Amniotic stem cell (primary cell): Measurements from ENCODE around the gene KIRREL3.

Source experiments
- DNase-seq: peaks from one replicate; lab custom pipeline; 2025; lab: John Stamatoyannopoulos, UW

Gene KIRREL3

DNA sequence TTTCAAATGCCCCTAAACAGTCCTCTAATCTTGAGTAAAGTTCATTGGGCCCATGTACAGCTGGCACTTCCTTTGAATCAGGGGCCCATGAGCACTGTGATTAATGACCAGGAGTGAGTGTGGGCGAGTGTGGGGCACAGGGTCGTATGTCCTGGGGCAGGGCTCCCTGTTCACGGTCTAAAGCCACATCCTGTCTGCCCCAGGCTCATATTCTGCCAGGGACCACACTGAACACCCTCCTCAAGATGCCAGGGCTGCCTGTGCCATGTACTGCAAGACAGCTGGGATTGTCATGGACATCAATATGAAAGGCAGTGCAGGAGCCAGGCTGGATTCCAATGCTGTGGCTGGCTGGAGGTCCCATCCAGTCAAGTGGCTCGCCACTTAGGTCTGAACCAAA, 130.5 kb downstream of the KIRREL3 start:
- DNase-seq, result no peak

DNA sequence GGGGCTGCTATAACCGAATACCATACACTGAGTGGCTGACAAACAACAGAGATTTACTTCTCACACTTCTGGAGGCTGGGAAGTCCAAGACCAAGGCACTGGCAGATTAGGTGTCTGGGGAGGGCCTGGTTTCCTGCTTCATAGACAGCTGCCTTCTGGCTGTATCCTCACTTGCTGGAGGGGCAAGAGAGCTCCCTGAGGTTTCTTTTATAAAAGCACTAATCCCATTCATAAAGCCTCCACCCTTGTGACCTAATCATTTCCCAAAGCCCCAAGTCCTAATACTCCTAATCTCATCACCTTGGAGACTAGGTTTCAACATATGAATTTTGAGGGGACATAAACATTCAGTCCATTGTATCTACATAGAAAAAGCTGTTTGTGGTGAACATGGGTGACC, 131.8 kb downstream of the KIRREL3 start:
- DNase-seq, result no peak

GRCh38 chr11:126864934-126865333, 135.6 kb downstream of the KIRREL3 start:
- DNase-seq, result no peak

GRCh38 chr11:126863294-126863997, 137.1 kb downstream of the KIRREL3 start:
- DNase-seq, result no peak

GRCh38 chr11:126862664-126863243, 137.8 kb downstream of the KIRREL3 start:
- DNase-seq, result no peak

GRCh38 chr11:126861796-126862459, 138.6 kb downstream of the KIRREL3 start:
- no peak for DNase-seq

GRCh38 chr11:126857860-126858808, 142.4 kb downstream of the KIRREL3 start:
- DNase-seq, result no peak

GRCh38 chr11:126855536-126855935, 145.0 kb downstream of the KIRREL3 start:
- no peak for DNase-seq

- DNase-seq, result no peak
Measured at GRCh38 chr11:126853732-126854131, 146.8 kb downstream of the KIRREL3 start.

DNA sequence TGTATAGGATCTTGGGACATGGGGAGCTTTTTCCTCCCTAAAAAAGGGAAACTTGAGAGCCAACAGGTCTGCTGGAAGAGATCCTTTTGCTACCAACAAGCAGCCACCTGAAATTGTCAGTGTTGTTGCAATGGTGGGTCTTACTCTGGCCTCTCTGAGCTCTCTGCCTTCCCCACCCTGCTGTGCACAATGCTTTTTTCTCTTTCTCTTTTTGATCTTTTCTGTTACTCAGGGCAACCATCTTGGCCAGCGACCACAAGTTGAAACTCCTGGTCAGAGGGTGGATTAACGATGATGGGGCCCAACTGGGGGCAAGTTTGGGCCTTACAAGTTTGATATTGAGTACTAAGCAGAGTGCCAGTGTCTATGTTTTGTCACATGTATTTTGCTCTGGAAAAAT, 155.8 kb downstream of the KIRREL3 start:
- no peak for DNase-seq

DNA sequence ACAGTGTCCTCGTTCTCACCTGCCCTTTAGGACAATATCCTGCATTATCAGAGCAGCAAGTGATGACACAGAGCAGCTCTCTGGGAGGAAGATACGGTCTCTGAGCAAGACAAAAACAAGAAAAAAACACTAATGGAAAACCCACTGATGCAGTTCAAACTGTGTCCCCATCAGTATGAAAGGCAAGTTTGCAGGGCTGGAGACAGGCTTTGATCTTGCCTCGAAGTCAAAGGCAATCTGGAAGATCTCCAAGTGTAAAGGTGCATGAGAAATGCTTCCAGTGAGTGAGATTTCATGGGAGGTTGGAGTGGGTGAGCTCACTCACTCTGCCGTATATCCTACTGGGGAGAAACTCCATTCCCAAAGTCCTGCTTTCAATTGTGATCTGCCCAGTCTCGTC, 157.5 kb downstream of the KIRREL3 start:
- no peak for DNase-seq

- no peak for DNase-seq
Measured at GRCh38 chr11:126841999-126842398, 158.6 kb downstream of the KIRREL3 start.

- no peak for DNase-seq
Measured at GRCh38 chr11:126840975-126841374, 159.6 kb downstream of the KIRREL3 start.

GRCh38 chr11:126840201-126840886, 160.2 kb downstream of the KIRREL3 start:
- peak; percentile 68 for DNase-seq

GRCh38 chr11:126839496-126839895, 161.1 kb downstream of the KIRREL3 start:
- no peak for DNase-seq

GRCh38 chr11:126838779-126839178, 161.8 kb downstream of the KIRREL3 start:
- no peak for DNase-seq

DNA sequence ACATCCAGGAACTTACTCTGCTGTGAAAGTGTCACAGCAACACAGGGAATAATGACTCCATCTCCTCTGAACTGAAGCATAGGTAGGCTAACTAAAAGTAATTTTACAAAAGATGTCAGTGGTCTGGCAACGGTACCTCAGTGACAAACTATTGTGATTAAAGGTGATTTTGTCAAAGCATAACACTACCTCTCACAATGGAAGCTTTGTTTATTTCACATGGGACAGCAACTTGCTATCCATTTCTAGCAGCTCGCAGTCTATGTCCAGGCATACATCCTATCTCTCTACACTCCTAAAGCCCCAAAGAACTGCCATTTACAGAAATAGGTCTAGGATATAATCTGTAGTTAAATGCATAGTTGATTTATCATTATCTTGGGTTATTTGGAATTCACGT, 163.0 kb downstream of the KIRREL3 start:
- DNase-seq, result no peak

GRCh38 chr11:126834573-126834972, 166.0 kb downstream of the KIRREL3 start:
- DNase-seq, result no peak

- peak; percentile 29 for DNase-seq
Measured at GRCh38 chr11:126834149-126834548, 166.4 kb downstream of the KIRREL3 start.

- DNase-seq, result no peak
Measured at GRCh38 chr11:126833065-126833464, 167.5 kb downstream of the KIRREL3 start.

- no peak for DNase-seq
Measured at GRCh38 chr11:126832387-126832786, 168.2 kb downstream of the KIRREL3 start.
